Natural killer cell (primary cell): Measurements from ENCODE around the gene GLIS1. TPM values are rescaled to one million over a fixed set of nuclear protein-coding genes. Genes with fewer than 3 reads are reported as not detected.

Source experiments
- ATAC-seq, 3 donors: fragments of 150-1000 bp in 2 of 3; fragments of 200-7000 bp in 1 of 3; cut with Tn5 transposase; 1 replicate in 1 of 3; 2 replicates in 2 of 3; pipeline ENCODE4 v1.10.0; 2021; ENCODE audit warnings: mild to moderate bottlenecking in 2 of 3, moderate library complexity in 2 of 3
- DNase-seq, 2 donors: peaks; one replicate each; pipeline versions ENCODE4 v3.0.0 to v3.0.0-alpha.2; 2013 to 2021; ENCODE audit warnings: mixed read lengths in 1 of 2
- H3K27ac ChIP-seq: one replicate; pipeline ENCODE4 v1.5.1; 2013; ENCODE audit warnings: mild to moderate bottlenecking, low read length
- H3K27me3 ChIP-seq: one replicate; pipeline ENCODE4 v1.6.1; 2013; ENCODE audit warnings: low read length; ENCODE audit not compliant: control insufficient read depth, insufficient read depth
- H3K36me3 ChIP-seq: one replicate; pipeline ENCODE4 v1.6.1; 2013; ENCODE audit warnings: low read length; ENCODE audit not compliant: control insufficient read depth, insufficient read depth
- H3K4me1 ChIP-seq: one replicate; pipeline ENCODE4 v1.6.1; 2013; ENCODE audit warnings: low read length; ENCODE audit not compliant: control insufficient read depth, insufficient read depth
- H3K4me3 ChIP-seq: one replicate; pipeline ENCODE4 v1.5.1; 2013; ENCODE audit warnings: low read length
- H3K9me3 ChIP-seq: one replicate; pipeline ENCODE4 v1.6.1; 2013; ENCODE audit warnings: low read length; ENCODE audit not compliant: control insufficient read depth, insufficient read depth
- H3K27ac Mint-ChIP-seq, 2 donors: one replicate each; pipeline ENCODE4 v1.8.0; 2022; ENCODE audit warnings: mild to moderate bottlenecking in 2 of 2, mixed read lengths in 2 of 2, moderate library complexity in 1 of 2
- H3K27me3 Mint-ChIP-seq, 2 donors: one replicate each; pipeline ENCODE4 v1.8.0; 2022; ENCODE audit warnings: low read depth in 2 of 2, mixed read lengths in 2 of 2
- H3K36me3 Mint-ChIP-seq: one replicate; pipeline ENCODE4 v1.8.0; 2022; ENCODE audit warnings: mixed read lengths
- H3K4me1 Mint-ChIP-seq, 2 donors: one replicate each; pipeline ENCODE4 v1.8.0; 2022; ENCODE audit warnings: mixed read lengths in 2 of 2
- H3K4me3 Mint-ChIP-seq: one replicate; pipeline ENCODE4 v1.8.0; 2022; ENCODE audit warnings: mild to moderate bottlenecking, moderate library complexity, mixed read lengths
- H3K9me3 Mint-ChIP-seq, 2 donors: one replicate each; pipeline ENCODE4 v1.8.0; 2022; ENCODE audit warnings: mixed read lengths in 2 of 2
- WGBS: methylation state at CpG from one replicate; pipeline ENCODE4 v1.1.7; 2013; ENCODE audit warnings: missing lambda C conversion rate; ENCODE audit not compliant: insufficient coverage; 5-methylcytosine and 5-hydroxymethylcytosine counted together
- intact Hi-C: fragments of 100-400 bp; cut with micrococcal nuclease; formaldehyde crosslinking; loops from one replicate; pipeline ENCODE4 v1.14.2; 2022
- total RNA-seq, 4 donors: library from RNA; stranded (reverse); fragments of 120-200 nt in 1 of 4; gene quantifications; one replicate each; pipeline versions ENCODE4 v1.2.3 to v1.2.4, GENCODE V29; 2013 to 2022
- TF ChIP-seq, protein P1 (sequence below): fragments of 200-600 bp; IDR thresholded peaks from one replicate; pipeline ENCODE4 v1.8.0; 2022; ENCODE audit warnings: antibody characterized with exemption

GLIS1 gene
- total RNA-seq, 3 donors from 2014 or later (not counting 1 experiment from before 2014, with no cell fraction given) = not detected

DNA sequence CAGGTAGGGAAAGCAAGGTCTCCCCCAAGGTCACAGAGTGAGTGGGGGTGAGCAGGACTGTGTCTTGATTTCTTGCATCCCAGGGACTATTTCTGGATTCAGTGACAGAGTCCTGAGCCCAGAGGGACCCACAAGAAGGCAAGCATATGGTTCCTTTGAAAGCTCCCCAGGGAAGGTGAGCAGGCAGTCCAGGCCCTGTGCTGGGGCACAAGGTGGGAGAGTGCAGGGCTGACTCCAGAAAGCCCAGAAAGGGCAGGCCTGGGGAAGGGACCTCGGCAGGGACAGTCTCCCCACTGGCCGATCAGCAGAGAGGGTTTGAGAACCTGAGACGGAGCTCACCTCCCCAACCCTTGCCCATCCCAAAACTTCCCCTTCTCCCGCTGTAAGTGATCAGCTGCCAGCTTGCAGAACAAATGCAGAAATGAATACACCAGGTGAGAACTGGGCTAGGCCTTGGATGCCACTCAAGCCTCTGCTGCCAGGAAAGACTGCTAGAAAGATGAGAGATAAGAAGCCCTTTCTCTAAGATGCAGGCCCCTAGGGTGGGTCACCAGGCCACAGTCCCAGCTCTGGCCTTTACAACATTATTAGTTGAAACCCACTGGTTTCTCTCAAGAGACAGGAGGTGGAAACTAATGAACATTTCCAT, 121.0 kb downstream of the GLIS1 start:
- H3K27ac Mint-ChIP-seq = no peak overlapping the region
- intact Hi-C loops = no loop called here
- no peaks in the 10 kb centered on the region for H3K27me3 ChIP-seq
- ATAC-seq (no peak), DNase-seq (peak in 1 of 2 donors; percentile 9)
- TF ChIP-seq, protein P1, sequence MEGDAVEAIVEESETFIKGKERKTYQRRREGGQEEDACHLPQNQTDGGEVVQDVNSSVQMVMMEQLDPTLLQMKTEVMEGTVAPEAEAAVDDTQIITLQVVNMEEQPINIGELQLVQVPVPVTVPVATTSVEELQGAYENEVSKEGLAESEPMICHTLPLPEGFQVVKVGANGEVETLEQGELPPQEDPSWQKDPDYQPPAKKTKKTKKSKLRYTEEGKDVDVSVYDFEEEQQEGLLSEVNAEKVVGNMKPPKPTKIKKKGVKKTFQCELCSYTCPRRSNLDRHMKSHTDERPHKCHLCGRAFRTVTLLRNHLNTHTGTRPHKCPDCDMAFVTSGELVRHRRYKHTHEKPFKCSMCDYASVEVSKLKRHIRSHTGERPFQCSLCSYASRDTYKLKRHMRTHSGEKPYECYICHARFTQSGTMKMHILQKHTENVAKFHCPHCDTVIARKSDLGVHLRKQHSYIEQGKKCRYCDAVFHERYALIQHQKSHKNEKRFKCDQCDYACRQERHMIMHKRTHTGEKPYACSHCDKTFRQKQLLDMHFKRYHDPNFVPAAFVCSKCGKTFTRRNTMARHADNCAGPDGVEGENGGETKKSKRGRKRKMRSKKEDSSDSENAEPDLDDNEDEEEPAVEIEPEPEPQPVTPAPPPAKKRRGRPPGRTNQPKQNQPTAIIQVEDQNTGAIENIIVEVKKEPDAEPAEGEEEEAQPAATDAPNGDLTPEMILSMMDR = no peak
- H3K4me1 ChIP-seq = no peaks in the 10 kb centered on the region
- no peaks in the 10 kb centered on the region for H3K36me3 Mint-ChIP-seq
- no peaks in the 10 kb centered on the region for H3K9me3 ChIP-seq
- H3K4me3 Mint-ChIP-seq = no peak overlapping the region
- 92% methylated on average over 4 of the region's 4 CpGs for WGBS
- peaks cover 0 to 5% of the 10 kb centered on the region in 2 donors for H3K27me3 Mint-ChIP-seq
- no peak overlapping the region for H3K27ac ChIP-seq
- H3K4me1 Mint-ChIP-seq = no peaks in the 10 kb centered on the region
- H3K4me3 ChIP-seq = no peak overlapping the region
- H3K36me3 ChIP-seq = no peaks in the 10 kb centered on the region
- H3K9me3 Mint-ChIP-seq = no peaks in the 10 kb centered on the region

DNA sequence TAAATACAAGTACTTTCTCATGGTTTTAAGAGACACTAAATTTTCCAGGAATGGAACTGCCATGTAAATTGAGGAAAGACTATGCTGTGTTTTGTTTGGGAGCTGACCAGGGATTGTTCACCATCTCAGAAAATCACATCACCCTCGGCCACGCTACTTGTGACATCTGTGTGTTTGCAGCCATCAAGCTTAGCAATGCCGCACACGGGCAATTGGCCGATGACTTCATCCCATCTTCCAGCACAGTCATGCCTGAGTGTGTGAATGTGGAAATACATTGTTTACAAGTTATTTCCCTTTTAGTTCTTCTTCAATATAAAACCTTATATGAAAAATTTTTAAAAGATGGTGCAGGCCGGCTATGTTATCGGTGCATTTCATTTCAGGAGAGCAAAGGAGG, 121.6 kb downstream of the GLIS1 start:
- Histone ChIP-seq H3K4me3 (no peak overlapping the region), H3K27me3 (no peaks in the 10 kb centered on the region), H3K36me3 (no peaks in the 10 kb centered on the region), H3K4me1 (no peaks in the 10 kb centered on the region), H3K27ac (no peak overlapping the region), H3K9me3 (no peaks in the 10 kb centered on the region)
- H3K27me3 Mint-ChIP-seq = peaks cover 0 to 3% of the 10 kb centered on the region in 2 donors
- TF ChIP-seq, protein P1 = no peak
- H3K4me3 Mint-ChIP-seq = no peak overlapping the region
- intact Hi-C loops = no loop called here
- ATAC-seq (no peak), DNase-seq (peak in 1 of 2 donors; percentile 5)
- no peaks in the 10 kb centered on the region for H3K36me3 Mint-ChIP-seq
- H3K9me3 Mint-ChIP-seq = no peaks in the 10 kb centered on the region
- H3K27ac Mint-ChIP-seq = no peak overlapping the region
- no peaks in the 10 kb centered on the region for H3K4me1 Mint-ChIP-seq
- WGBS = 94% methylated on average over 7 of the region's 7 CpGs

DNA sequence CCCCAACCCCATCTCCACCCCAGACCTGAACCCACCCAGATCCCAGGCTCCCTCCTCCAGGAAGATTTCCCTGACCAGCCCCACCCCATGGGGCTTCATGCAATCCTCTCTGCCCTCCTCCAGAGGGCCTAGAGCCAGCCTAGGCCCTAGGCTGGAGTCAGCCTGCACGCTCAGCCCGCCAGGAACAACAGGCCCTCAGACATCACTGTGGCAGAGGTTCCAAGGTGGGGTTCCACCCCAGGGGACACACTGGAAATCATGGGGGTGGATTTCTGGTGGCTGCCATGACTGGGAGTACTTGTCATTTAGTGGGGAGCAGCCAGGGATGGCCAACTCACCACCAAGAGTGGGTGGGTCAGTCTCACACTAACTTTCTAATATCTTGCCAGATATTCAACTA, 122.0 kb downstream of the GLIS1 start:
- Histone ChIP-seq H3K4me1 (no peaks in the 10 kb centered on the region), H3K9me3 (no peaks in the 10 kb centered on the region), H3K36me3 (no peaks in the 10 kb centered on the region), H3K4me3 (no peak overlapping the region), H3K27ac (no peak overlapping the region), H3K27me3 (no peaks in the 10 kb centered on the region)
- intact Hi-C loops = no loop called here
- Mint-ChIP-seq H3K27me3 (peaks cover under 1 to 1% of the 10 kb centered on the region in 2 donors), H3K4me1 (no peaks in the 10 kb centered on the region), H3K4me3 (no peak overlapping the region), H3K36me3 (peaks cover 1% of the 10 kb centered on the region), H3K27ac (no peak overlapping the region), H3K9me3 (no peaks in the 10 kb centered on the region)
- TF ChIP-seq, protein P1 = no peak
- DNase-seq (no peak), ATAC-seq (no peak)
- 100% methylated on average over 2 of the region's 2 CpGs for WGBS

DNA sequence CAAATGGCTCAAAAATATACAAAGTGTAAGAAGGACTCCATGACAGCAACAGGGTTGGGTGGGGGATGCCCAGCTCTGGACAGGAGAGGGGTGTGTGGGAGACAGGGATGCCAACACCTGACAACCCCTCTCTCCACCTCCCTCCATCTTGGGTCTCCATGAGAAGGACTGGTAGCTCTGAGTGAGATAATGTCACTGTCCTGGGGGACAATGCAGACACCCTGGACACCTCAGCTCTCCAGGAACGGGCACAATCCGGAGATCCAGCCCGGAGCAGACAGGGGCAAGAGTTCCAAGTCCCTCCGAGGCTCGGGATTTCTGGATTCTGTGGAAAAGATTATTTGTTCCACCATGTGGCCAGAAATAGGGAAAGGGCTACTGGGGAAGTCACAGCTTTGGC, 122.5 kb downstream of the GLIS1 start:
- DNase-seq (no peak), ATAC-seq (no peak)
- Histone ChIP-seq H3K27me3 (no peaks in the 10 kb centered on the region), H3K4me1 (no peaks in the 10 kb centered on the region), H3K9me3 (no peaks in the 10 kb centered on the region), H3K4me3 (no peak overlapping the region), H3K36me3 (no peaks in the 10 kb centered on the region), H3K27ac (no peak overlapping the region)
- TF ChIP-seq, protein P1 = no peak
- 87% methylated on average over 5 of the region's 5 CpGs for WGBS
- H3K4me1 Mint-ChIP-seq = no peaks in the 10 kb centered on the region
- intact Hi-C loops = no loop called here
- H3K27ac Mint-ChIP-seq = no peak overlapping the region
- no peak overlapping the region for H3K4me3 Mint-ChIP-seq
- H3K27me3 Mint-ChIP-seq = peaks cover 5 to 6% of the 10 kb centered on the region in 2 donors
- peaks cover 0 to 3% of the 10 kb centered on the region in 2 donors for H3K9me3 Mint-ChIP-seq
- H3K36me3 Mint-ChIP-seq = peaks cover 5% of the 10 kb centered on the region
